HEK293T (cell line): ENCODE results near the gene TMEM184A.

Experiments
- BHLHE40 ChIP-seq: fragments of 450-650 bp; IDR thresholded peaks from 2 replicates; pipeline ENCODE4 v1.6.1; 2016; ENCODE audit warnings: mild to moderate bottlenecking, moderate library complexity, borderline replicate concordance
- CTBP1 ChIP-seq: fragments of 450-650 bp; IDR thresholded peaks from 2 replicates; pipeline ENCODE4 v1.6.1; 2016; ENCODE audit warnings: borderline replicate concordance
- FOXM1 ChIP-seq: fragments of 450-650 bp; IDR thresholded peaks from 2 replicates; pipeline ENCODE4 v1.6.1; 2017; ENCODE audit warnings: mild to moderate bottlenecking, borderline replicate concordance
- SP1 ChIP-seq: fragments of 450-650 bp; IDR thresholded peaks from 2 replicates; pipeline ENCODE4 v1.6.1; 2017
- TF ChIP-seq, protein P1 (sequence below): fragments of 450-650 bp; IDR thresholded peaks from 2 replicates; pipeline ENCODE4 v1.6.1; 2016

DNA sequence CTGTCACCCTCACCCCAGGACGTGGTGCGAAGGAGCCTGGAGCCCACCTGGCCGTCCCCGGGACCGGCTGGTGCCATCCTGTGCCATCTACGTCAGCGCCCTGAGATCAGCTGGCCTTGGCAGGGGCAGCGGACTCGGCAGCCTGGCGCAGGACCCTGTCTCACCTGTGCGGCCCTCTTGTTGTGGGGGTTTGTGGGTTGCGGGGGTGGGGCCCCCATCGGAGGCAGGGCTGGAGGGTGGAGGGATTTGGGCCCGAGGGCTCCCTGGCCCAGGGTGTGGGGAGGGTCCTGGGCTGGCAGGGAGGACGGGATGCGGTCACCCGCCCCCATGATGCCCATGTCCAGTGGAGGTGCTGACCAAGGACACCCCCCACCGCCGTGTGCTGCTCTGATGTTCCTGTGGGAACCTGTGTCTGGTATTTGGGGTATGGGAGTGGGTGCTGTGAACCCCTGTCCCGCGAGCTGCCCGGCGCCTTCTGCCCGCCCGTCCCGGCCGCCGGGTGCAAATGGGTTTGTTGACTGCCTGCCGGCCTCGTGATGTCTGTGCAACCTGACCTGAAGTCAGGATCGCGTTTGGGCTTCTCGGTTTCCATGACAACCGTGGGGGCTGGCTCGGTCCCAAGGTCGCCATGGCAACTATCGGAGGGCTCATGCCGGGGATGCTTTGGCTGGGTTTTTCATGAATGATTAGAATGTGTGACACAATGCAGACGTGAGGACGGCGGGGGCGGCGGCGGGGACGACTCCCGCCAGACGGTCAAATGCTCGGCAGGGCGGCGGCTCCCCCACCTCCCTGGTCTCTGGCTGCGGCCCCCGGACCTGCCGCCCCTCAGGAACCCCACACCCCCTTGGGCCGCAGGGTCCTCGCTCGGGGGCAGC lies 18.2 kb downstream of the TMEM184A start:
- TF ChIP-seq CTBP1: no peak
- no peak for TF ChIP-seq FOXM1
- no peak for TF ChIP-seq BHLHE40
- no peak for TF ChIP-seq SP1
- TF ChIP-seq, protein P1, sequence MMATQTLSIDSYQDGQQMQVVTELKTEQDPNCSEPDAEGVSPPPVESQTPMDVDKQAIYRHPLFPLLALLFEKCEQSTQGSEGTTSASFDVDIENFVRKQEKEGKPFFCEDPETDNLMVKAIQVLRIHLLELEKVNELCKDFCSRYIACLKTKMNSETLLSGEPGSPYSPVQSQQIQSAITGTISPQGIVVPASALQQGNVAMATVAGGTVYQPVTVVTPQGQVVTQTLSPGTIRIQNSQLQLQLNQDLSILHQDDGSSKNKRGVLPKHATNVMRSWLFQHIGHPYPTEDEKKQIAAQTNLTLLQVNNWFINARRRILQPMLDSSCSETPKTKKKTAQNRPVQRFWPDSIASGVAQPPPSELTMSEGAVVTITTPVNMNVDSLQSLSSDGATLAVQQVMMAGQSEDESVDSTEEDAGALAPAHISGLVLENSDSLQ: no peak
